AML-193 (cell line): ENCODE results near the gene NFKBIZ.

Experiments used
- DNase-seq, 2 experiments: peaks; one replicate each; lab custom pipeline; 2025; lab: John Stamatoyannopoulos, UW

Gene NFKBIZ

DNA sequence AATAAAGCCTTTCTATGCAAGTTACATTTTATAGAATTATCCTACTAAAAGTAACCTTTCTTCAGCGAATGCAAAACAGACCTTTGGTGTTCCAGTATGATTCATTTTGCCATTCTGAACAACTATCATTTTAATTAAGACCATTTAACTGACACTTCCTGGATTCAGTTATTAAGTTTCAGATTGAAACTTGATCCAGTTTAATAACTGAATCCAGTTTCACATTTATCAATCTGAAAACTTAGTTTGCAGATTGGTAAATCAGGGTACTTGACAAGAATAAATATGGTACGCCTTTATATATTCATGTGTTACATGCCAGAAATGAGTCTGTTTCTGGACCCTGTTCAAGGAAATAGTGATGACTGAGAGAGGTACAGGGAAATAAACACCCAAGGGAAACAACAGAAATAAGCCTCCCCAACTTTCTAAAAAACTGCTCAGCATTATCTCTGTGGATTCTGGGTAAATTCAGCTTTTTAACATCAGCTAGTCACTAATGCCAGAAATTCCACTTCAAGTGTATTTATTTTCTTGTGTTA, 23.3 kb upstream of the NFKBIZ start:
- no peak for DNase-seq

DNA sequence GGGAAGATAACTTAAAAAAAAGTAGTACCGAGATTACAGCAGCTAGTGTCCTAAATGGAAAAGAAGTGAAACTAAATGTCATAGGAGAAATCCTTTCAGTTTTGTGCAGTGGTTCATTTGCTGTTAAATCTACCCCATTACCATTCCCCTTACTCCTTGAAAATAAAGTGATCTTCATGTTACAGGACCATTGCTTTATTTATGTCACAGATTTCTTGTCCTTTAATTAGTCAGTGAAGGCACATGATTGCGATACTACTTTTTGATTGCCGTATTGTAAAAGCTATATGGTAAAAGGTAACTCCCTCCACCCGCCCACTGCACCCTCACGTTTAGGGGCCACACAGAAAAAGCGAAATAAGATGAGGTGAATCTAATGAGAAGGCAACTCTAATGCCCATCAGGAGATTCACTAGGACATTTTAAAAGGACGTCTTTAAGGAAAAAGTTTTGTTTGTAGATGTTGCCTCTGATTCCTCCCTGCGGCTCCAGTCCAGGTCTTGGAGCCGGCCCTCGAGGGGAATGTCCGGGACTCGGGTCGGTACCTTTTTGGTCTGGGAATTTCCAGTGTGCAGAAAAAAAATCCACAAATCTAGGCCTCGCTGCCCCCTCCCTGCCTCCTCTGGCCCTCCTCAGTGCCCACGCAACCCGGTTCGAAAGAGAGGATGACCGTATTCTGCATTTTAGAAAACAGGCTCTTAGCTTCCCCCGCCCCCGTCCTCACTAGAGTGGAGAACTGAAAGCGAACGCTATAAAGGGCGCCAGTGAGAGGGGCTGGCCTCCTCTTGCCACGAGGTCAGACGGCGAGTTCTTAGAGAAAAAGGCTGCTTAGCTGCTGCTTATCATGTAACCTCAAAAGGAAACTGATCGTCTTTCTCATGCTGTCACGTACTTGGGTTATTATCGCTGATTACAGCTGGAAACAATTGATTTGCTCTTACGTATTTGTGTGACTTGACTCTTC, 21.8 kb upstream of the NFKBIZ start:
- DNase-seq = peak; percentile 73 to 75

DNA sequence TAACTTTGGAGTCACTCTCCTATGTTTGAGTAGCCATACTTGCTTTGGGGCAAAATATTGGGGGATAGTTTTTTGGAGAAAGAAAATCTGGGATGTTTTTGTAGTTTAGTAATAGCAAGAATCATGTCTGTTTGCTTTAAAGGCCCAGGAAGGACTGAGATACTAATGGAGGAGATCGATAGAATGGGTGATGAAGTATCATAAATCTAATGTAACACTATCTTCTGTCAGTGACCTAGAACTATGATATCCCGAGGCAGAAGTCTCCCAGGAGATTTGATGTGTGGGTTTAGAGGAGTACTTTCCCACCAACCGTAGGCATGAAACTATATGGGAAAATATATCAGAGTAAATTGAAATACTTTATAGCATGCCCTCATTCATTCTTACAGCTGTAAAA, 21.0 kb upstream of the NFKBIZ start:
- no peak for DNase-seq

DNA sequence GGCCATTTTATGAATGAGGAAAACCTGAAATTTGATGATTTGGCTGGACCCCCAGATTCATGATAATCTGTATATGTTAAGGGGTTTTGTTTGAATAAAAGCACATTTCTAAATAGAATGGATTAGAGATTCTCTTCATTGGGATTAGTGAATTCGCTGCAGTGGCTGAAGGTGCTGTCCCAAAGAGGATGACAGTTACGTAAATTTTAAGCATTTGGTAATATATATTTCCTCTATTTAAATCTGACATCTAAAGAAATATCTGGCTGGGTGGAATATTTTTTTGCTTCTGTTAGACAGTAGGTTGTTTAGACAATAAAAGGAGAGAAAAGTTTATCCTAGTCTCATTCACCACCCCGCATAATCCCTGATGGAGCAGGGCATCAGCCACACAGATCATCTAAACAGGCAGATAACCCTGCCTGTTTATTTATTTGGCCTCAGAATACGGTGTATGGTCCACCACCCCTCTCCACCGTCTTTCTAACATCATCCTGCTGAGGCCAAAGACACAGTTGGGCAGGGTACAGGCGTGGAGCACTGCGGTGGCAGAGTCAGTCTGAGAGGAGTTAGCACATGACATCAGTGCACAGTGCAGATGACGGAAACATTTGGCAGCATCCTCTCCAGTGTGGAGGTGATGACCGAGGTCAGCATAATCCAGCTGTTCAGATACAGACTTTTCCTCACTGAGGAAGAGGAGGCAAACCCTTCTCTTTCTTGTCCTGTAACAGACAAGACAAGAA, 20.4 kb upstream of the NFKBIZ start:
- DNase-seq = peak; percentile 31 to 50

DNA sequence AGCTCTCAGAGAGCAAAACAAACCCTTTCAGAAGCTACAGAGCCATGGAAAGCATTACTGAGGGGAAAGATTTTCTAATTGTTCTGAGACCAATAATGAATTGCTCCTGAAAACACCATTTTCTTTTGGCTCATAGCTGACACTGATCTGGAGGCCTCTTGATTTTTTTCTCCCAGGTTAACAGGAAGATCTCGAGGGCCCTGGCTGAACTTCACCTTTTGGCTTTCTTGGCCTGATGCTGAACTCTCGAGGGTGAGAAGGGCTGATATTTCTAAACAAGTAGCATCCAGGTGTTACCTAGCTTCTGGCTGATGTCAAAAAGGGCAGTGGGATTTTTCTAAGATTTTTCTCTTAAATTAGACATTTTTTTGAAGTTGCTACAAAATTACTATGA, 19.9 kb upstream of the NFKBIZ start:
- no peak for DNase-seq

DNA sequence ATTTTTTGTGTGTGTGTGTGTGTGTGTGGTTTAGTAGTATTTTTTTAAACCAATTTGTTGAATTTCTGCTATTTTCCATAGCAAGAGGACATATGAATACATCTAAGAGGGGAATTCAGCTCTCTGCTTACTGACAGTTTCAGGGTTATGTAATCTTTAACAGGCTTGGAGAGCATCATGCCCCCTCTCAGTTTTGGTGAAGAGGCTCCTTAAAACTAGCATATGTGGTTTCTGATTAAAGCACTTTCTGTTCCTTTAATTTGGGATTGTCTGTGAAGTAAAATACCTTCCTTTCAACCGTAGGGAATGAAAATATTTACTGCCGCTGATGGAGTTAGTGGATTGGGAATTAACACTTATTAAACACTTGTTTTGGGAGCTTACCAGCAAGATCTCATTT, 19.4 kb upstream of the NFKBIZ start:
- DNase-seq = peak in 1 of 2 experiments; percentile 7

DNA sequence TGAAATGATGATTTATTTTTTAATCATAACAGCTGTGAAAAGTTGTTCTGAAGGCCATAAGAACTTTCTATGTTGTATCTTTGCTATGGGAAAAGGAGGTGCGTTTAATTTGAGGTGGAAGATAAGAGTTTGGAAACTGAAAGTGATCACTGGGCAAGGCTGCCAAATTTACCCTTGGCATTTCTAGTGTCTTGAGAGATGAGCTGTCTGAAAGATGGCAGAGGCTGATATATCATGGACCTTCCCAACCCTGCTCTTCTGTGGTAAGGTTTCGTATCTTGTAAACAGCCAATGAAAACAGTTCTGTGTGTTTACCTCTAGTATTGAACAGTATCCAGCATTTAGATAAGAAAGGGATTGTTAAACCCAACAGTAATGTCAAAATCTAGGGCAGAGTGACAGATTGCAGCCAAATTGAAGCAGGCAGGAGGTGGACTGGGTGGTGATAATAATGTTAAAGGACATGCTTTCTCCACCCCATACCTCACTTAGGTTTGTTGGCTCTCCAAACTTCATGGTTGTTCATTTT, 15.8 kb upstream of the NFKBIZ start:
- DNase-seq = no peak

DNA sequence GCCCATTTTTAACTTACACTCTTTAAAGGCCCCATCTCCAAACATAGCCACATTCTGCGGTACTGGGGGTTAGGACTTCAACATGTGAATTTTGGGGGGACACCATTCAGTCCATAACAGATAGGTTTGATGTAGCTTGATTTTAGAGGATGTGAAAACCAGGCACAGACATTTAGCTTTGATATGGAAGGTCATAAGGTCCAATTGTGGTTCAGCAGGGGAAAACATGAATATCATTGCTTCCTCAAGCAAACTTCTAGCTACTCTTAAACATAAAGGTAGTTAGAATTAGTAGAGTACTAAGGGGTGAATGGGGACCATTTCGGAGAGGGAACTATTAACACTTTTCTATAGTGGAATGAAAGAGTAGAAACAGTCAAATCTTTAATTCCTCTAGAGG, 13.6 kb upstream of the NFKBIZ start:
- no peak for DNase-seq

DNA sequence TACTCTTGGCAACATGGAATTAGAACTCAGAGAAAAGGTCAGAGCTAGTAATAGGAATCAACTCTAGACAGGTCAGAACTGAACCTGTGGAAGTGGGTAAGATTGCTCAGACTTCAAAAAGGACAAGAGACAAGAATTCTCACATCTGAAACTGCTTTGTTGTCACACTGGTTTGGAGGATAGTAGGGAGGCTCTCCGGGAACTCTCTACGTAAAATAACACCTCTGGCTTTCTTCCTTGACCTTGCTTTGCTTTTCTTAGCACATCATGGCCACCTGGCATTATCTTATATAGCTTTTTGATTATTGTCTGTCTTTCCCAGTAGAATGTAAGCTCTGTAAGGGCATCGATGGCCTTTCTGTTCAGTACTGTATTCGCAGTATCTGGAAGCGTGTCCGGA, 13.2 kb upstream of the NFKBIZ start:
- DNase-seq = no peak

DNA sequence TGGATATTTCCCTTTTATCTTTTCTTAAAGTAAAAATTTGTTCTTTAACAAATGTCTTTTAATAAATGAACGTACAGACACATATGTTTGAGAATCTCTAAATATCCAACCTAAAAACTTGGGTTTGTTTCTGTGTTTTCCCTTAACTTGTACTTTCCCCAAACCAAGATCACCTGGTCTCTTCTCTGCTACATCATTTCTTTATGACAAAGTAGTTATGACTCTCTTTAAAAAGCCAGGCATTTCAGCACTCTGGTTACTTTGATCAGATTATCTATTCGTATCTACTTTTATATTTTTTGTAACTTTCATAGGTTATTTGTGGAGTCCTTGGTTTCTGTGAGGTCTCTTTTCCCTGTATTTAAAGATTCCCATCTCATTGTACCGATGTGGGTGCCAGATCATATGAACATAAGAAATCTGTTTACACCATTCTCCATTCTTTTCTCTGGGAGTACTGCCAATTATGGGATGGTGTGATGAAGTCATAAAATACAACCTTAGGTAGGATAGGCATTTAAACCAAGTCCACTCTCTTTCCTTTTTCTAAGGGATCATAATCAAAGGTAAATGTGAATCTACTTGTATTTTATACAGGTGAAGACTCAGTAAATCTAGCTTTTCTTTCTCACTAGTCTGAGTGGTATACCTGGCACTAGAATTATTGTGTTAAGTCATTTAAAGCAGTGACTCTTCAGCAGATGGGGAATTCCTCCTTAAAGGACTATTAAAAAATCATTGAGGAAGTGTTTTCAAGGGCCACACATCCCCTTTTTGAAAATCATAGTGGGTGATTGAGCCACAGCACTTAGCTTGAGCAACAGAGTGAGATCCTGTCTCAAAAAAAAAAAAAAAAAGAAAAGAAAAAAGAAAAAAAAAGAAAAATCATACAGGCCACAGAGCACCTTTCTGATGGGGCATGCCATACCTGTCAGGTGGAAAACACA, 12.4 kb upstream of the NFKBIZ start:
- DNase-seq = peak; percentile 84 to 85

DNA sequence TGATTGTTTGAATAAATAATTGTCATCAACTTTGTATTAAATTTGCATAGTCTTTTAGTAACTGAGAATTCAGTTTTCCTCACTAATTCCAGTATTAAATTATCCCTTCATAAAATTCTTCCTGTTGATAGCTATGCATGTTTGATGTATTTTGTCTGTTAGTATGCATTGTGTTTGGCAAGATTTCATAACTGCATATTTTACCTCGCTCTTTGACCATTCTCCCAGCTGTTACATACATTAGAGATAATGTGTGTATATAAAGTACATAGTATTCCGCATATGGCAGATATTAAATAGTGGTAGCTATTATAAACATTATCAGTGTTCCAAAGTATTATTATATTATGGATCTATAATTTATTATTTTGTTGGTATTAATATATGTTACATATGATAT, 10.6 kb upstream of the NFKBIZ start:
- no peak for DNase-seq

DNA sequence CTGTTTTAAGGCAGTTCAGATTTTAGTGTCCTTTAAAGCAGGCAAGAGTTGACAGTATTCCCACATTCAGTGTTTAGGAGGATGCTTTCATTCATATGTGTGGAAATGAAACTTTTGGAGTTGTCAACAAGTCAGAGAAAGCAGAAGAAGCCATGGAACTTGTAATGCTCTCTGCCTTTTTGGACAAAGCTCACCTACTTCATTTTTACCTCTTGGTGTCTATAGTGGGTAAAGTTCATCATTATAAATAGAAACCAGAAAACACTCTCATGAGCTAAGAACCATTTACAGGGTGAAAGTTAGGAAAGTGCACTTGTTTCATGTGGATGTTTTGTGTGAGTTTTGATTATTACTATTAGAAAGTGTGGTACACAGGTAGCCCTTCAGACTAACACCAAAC, 9.2 kb upstream of the NFKBIZ start:
- no peak for DNase-seq

DNA sequence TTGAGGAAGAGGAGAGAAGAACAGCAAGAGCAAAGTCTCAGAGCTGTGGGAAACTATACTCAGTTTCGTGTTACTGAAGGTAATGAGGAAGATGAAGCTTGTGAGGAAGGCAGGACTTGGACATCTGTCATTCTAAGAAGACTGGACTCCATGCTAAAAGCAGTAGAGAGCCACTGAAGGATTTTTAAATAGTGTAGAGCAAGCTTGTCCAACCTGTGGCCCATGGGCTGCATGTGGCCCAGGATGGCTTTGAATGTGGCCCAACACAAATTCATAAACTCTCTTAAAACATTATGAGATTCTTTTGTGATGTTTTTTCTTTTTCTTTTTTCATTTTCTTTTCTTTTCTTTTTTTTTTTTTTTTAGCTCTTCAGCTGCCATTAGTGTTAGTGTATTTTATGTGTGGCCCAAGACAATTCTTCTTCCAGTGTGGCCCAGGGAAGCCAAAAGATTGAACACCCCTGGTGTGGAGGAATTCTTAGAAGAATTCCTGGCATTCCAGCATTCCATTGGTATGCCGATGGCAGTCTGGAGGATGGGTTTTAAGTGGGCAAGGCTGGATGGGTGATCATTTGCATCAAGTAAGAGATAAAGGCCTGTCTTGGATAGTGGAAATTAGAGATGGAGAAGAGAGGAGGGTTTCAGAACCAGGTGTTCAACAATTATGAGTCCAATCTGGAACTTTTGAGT, 6.9 kb upstream of the NFKBIZ start:
- no peak for DNase-seq

DNA sequence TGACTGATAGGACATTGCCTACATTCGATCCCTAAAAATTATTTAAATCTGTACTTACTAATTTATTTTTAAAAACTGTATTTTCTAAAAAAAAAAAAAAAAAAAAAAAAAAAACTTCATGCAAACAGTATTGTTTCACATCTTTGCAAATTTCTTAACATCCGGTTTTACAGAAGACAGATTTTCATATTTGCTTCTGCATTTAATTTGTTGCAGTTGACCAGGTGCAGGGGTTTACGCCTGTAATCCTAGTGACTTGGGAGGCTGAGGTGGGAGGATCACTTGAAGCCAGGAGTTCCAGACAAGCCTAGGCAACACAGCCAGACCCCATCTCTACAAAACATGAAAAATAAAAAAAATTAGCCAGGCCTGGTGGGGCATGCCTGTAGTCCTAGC, 6.4 kb upstream of the NFKBIZ start:
- no peak for DNase-seq

DNA sequence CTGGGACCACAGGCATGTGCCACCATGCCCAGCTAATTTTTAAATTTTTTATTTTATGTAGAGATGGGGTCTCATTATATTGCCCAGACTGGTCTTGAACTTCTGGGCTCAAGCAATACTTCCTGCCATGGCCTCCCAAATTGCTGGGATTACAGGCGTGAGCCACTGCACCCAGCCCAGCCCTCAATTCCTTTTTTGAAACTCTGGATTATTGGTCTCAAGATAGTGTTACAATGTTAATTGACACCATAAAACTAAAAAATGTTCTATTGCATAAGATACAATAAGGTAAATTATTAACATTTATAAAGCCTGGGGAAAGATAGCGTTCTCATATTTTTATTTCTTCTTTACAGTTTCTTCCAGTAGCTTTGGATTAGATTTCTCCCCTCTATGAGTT, 3.9 kb upstream of the NFKBIZ start:
- DNase-seq = no peak

DNA sequence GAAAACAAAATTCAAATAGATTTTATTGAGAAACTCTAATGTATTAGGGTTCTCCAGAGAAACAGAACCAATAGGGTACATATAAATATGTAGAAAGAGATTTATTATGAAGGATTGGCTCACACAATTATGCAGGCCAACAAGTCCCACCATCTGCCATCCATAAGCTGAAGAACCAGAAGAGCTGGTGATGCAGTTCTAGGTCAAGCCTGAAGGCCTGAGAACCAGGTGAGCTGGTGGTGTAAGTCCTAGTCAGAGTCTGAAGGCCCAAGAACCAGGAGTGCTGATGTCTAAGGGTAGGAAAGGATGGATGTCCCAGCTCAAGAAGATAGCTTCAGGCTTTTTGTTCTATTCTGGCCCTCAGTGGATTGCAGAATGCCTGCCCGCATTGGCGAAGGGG, 2.6 kb upstream of the NFKBIZ start:
- DNase-seq = no peak

DNA sequence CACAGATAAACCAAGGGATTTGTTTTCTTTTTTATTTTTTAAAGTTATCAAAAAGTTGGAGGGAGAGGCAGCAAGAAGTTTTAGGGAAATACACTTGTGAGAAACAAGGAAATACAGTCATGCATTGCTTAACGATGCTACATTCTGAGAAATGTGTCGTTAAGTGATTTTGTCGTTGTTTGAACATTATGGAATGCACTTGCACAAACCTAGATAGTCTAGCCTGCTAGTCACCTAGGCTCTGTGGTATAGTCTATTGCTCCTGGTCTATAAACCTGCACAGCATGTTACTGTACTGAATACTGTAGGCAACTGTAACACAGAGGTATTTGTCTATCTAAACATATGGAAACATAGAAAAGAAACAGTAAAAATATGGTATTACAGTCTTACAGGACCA, 2.0 kb upstream of the NFKBIZ start:
- peak; percentile 51 to 63 for DNase-seq

DNA sequence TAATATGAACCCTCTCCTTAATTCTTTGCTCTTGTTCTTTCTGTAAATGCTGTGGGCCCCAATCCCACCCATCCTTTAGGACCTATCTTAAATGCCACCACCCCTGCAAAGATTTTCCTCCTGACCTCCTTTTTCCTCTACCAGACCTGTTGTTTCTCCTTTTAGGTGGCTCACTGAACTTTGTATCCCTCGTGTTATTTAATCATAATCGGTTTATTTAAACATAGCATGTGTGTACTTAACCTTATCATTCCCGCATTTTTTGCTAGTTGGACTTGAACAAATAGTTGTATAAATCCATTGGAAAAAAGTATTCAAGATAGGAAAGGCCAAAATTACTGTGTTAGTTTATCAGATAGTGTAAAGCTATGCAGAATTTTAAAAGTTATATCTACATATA, 988 bp upstream of the NFKBIZ start:
- DNase-seq = no peak

DNA sequence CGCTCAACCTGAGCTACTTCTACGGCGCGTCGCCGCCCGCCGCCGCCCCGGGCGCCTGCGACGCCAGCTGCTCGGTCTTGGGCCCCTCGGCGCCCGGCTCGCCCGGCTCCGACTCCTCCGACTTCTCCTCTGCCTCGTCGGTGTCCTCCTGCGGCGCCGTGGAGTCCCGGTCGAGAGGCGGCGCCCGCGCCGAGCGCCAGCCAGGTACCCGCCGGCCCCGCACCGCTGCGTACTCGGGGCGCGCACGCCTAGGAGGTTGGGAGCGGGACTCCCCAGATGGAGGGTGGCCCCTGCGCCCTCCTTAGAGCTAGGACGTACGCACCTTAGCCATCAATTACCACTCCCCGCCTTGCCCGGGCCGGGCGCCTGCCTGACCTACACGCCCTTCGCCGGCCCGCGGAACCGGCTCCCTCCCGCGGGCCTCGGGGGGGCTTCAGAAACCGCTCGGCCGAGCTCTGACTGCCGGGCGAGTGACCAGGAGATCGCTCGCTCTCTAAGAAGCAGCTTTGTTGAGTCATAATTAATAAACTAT, 466 bp downstream of the NFKBIZ start:
- DNase-seq = peak; percentile 39 to 47

DNA sequence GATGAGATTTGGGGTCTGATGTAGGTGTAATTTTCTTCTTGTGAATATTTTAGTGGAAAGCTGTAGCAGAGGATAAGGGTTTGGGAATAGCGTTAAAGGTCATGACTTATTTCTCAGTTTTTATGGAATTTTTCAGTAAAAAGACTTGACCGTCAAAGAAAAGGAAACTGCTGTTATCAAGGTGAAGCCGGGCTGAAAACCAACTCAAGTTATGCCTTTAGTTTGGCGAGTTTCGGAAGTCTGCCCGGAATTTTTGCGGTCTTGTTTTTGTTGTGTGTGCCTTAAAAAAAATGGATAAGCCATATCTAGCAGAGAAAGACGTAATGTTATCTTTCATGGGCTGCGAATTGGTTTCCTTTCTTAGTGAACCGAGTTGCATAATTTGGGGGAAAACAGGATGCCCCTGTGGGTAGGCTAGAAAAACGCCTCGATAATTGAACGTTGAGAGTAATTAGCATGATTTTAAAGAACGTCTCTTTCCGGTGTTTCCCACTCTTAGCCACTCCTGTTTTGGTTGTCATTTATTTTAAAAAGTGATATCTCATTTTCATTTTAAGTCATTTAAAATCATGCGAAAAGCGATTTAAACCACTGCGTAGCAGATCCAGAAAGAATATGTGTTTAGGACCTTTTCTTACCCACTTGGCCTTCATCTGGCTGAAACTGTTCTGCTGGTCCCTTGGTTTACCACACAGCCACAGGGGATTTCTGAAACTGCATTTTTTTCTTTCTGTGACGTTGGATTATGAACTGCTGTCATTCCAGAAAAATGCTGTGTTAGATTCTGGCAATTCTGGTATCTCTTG, 1.1 kb downstream of the NFKBIZ start:
- peak; percentile 59 to 63 for DNase-seq
